HG03097 (cell line): ENCODE results near the gene VMO1.

Source experiments
- ATAC-seq: cut with Tn5 transposase; IDR thresholded peaks from one replicate; pipeline ENCODE4 v1.9.1; 2021; ENCODE audit not compliant: unreplicated experiment, low FRiP score

Gene VMO1

GRCh38 chr17:4766201-4766600 lies 20.0 kb downstream of the VMO1 start:
- ATAC-seq, result no peak

GRCh38 chr17:4764595-4764994 lies 21.6 kb downstream of the VMO1 start:
- no peak for ATAC-seq

- ATAC-seq, result no peak
These were observed 26.4 kb downstream of the VMO1 start for GRCh38 chr17:4759776-4760236.

- ATAC-seq, result no peak
These were observed 32.8 kb downstream of the VMO1 start for GRCh38 chr17:4753392-4753791.

GRCh38 chr17:4751932-4752331 lies 34.2 kb downstream of the VMO1 start:
- ATAC-seq, result no peak

- no peak for ATAC-seq
These were observed 35.6 kb downstream of the VMO1 start for GRCh38 chr17:4750606-4751005.

GRCh38 chr17:4748686-4749085 lies 37.5 kb downstream of the VMO1 start:
- no peak for ATAC-seq

GRCh38 chr17:4747847-4748246 lies 38.3 kb downstream of the VMO1 start:
- ATAC-seq, result no peak

GRCh38 chr17:4744999-4745969 lies 40.9 kb downstream of the VMO1 start:
- no peak for ATAC-seq

- ATAC-seq, result no peak
These were observed 42.3 kb downstream of the VMO1 start for GRCh38 chr17:4743898-4744297.

GRCh38 chr17:4743216-4743615 lies 42.9 kb downstream of the VMO1 start:
- no peak for ATAC-seq

GRCh38 chr17:4742629-4743028 lies 43.5 kb downstream of the VMO1 start:
- no peak for ATAC-seq

GRCh38 chr17:4742133-4742532 lies 44.0 kb downstream of the VMO1 start:
- ATAC-seq, result no peak

GRCh38 chr17:4741544-4741943 lies 44.6 kb downstream of the VMO1 start:
- ATAC-seq, result no peak

- no peak for ATAC-seq
These were observed 45.6 kb downstream of the VMO1 start for GRCh38 chr17:4740584-4740983.

- no peak for ATAC-seq
These were observed 46.2 kb downstream of the VMO1 start for GRCh38 chr17:4740025-4740351.

- no peak for ATAC-seq
These were observed 46.8 kb downstream of the VMO1 start, which contains the start of the genes CXCL16 and ZMYND15 for GRCh38 chr17:4739122-4740024. TSS of gene CXCL16 (minus strand) at chr17:4739928. CDS start at chr17:4739339, 589 bp downstream. TSS of gene ZMYND15 (plus strand) at chr17:4739833. CDS start at chr17:4740549, 716 bp downstream.

- ATAC-seq, result no peak
These were observed 47.7 kb downstream of the VMO1 start for GRCh38 chr17:4738136-4739121.

GRCh38 chr17:4735876-4736651 lies 50.1 kb downstream of the VMO1 start:
- ATAC-seq, result no peak
